Panc1 (cell line): Measurements from ENCODE around the gene FGF19. TPM values are rescaled to one million over a fixed set of nuclear protein-coding genes. Genes with fewer than 3 reads are reported as not detected.

Experiments
- ATAC-seq: fragments of 200-7000 bp; cut with Tn5 transposase; 2 replicates; pipeline ENCODE4 v1.9.1; 2020; ENCODE audit warnings: mild to moderate bottlenecking, moderate library complexity
- BruUV-seq: library from RNA; stranded (reverse); fragments of 400-500 nt; replicated peaks from 2 replicates; lab custom pipeline; 2021; lab: Mats Ljungman, UMichigan
- CTCF ChIA-PET: fragments of 300-600 bp; sonication (Branson Sonifier 250); formaldehyde crosslinking; loops from one replicate; lab custom pipeline; 2022; ENCODE audit warnings: antibody characterized with exemption; lab: Charles Lee
- POLR2A ChIA-PET: fragments of 300-600 bp; sonication (Branson Sonifier 250); formaldehyde crosslinking; loops from one replicate; lab custom pipeline; 2022; ENCODE audit warnings: antibody characterized with exemption; lab: Charles Lee
- DNase-seq: peaks from one replicate; pipeline ENCODE4 v3.0.0-alpha.2; 2010; ENCODE audit warnings: low read depth, low spot score
- H3K27ac ChIP-seq: 2 replicates; pipeline ENCODE4 v1.5.1; 2011; ENCODE audit warnings: mild to moderate bottlenecking, low read length, inconsistent platforms
- H3K27me3 ChIP-seq: fragments of 200-500 bp; sonication (Bioruptor generic); 2 replicates; pipeline ENCODE4 v1.6.0; 2014; ENCODE audit warnings: low read length, inconsistent platforms; ENCODE audit not compliant: control insufficient read depth, insufficient read depth
- H3K36me3 ChIP-seq: fragments of 200-500 bp; sonication (Bioruptor generic); 2 replicates; pipeline ENCODE4 v1.5.1; 2014; ENCODE audit warnings: inconsistent platforms, mild to moderate bottlenecking, low read length, moderate library complexity; ENCODE audit not compliant: control insufficient read depth, insufficient read depth
- H3K4me1 ChIP-seq: 2 replicates; pipeline ENCODE4 v1.5.1; 2011; ENCODE audit warnings: inconsistent platforms, mild to moderate bottlenecking, low read length, moderate library complexity; ENCODE audit not compliant: control insufficient read depth, insufficient read depth
- H3K4me3 ChIP-seq, 2 experiments: 2 replicates each; pipeline ENCODE4 v1.5.1; 2011 to 2012; ENCODE audit warnings: low read depth in 2 of 2, low read length in 2 of 2, mild to moderate bottlenecking in 2 of 2, inconsistent platforms in 1 of 2, moderate library complexity in 1 of 2
- H3K9me3 ChIP-seq: fragments of 200-500 bp; sonication (Bioruptor generic); 2 replicates; pipeline ENCODE4 v1.5.1; 2014; ENCODE audit warnings: low read depth, mild to moderate bottlenecking, inconsistent platforms, low read length, moderate library complexity; ENCODE audit not compliant: control insufficient read depth, insufficient read depth
- POLR2AphosphoS5 ChIP-seq: IDR thresholded peaks from 2 replicates; pipeline ENCODE4 v1.6.1; 2012; ENCODE audit warnings: mild to moderate bottlenecking, low read depth, low read length, moderate library complexity
- SIN3A ChIP-seq: IDR thresholded peaks from 2 replicates; pipeline ENCODE4 v1.6.1; 2012; ENCODE audit warnings: low read depth, mild to moderate bottlenecking, low read length, moderate library complexity, borderline replicate concordance; ENCODE audit not compliant: insufficient read depth
- TCF7L2 ChIP-seq: IDR thresholded peaks from 2 replicates; pipeline ENCODE4 v1.6.1; 2011; ENCODE audit warnings: mild to moderate bottlenecking, low read depth, low read length, inconsistent platforms
- in situ Hi-C: cut with HindIII; loops from 2 replicates; pipeline ENCODE4 v1.10.0; 2016; ENCODE audit warnings: low sequenced_read_pairs, low pct_unique_long_range_greater_than_20kb
- intact Hi-C: fragments of 100-400 bp; cut with micrococcal nuclease; formaldehyde crosslinking; loops from one replicate; pipeline ENCODE4 v1.10.0; 2022; ENCODE audit not compliant: unreplicated experiment
- total RNA-seq: library from RNA; stranded (reverse); gene quantifications from one replicate; pipeline ENCODE4 v1.2.1, GENCODE V29; 2021; ENCODE audit not compliant: unreplicated experiment
- TF ChIP-seq, protein P1 (sequence below): fragments of 450-650 bp; IDR thresholded peaks from 2 replicates; pipeline ENCODE4 v1.5.1; 2017; ENCODE audit warnings: mild to moderate bottlenecking
- TF ChIP-seq, protein P2 (sequence below), 2 experiments: IDR thresholded peaks; 2 replicates each; pipeline ENCODE4 v1.6.1; 2011 to 2012; ENCODE audit warnings: low read depth in 2 of 2, control low read depth in 1 of 2, low read length in 1 of 2, mild to moderate bottlenecking in 1 of 2, moderate library complexity in 1 of 2; ENCODE audit not compliant: insufficient read depth in 1 of 2

FGF19 gene
- total RNA-seq, 1 experiment from 2014 or later: not detected

DNA sequence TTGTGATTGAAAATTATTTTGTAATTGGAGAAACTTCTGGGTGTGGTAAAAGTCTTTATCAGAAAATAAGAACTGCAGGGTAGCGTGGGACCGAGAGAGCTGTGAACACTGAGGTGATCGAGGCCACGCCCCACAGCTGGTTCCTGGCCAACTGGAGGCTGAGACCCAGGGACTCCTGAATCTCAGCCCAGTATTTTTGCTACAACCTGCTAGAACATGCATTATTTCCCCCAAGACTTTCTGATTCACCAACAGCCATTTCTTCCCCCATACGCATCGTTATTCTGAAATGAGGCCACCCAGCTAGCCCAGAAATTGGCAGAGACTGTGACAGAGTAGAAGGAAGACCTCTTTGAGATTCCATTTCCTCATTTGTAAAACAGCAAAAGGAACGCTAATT is 3.4 kb upstream of the FGF19 start:
- in situ Hi-C loops (no loop called here), intact Hi-C loops (no loop called here)
- ChIA-PET CTCF (no interaction called here), POLR2A (no interaction called here)
- ATAC-seq (no peak), DNase-seq (no peak)
- peaks cover 3% of the 10 kb centered on the region; the same call in 1 of the 2 replicates for H3K27me3 ChIP-seq
- BruUV-seq: no TSS peak
- H3K4me3 ChIP-seq: no peak overlapping the region
- H3K9me3 ChIP-seq: no peaks in the 10 kb centered on the region
- H3K27ac ChIP-seq: no peak overlapping the region
- TF ChIP-seq TCF7L2: no peak
- TF ChIP-seq, protein P1, sequence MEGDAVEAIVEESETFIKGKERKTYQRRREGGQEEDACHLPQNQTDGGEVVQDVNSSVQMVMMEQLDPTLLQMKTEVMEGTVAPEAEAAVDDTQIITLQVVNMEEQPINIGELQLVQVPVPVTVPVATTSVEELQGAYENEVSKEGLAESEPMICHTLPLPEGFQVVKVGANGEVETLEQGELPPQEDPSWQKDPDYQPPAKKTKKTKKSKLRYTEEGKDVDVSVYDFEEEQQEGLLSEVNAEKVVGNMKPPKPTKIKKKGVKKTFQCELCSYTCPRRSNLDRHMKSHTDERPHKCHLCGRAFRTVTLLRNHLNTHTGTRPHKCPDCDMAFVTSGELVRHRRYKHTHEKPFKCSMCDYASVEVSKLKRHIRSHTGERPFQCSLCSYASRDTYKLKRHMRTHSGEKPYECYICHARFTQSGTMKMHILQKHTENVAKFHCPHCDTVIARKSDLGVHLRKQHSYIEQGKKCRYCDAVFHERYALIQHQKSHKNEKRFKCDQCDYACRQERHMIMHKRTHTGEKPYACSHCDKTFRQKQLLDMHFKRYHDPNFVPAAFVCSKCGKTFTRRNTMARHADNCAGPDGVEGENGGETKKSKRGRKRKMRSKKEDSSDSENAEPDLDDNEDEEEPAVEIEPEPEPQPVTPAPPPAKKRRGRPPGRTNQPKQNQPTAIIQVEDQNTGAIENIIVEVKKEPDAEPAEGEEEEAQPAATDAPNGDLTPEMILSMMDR: no peak
- no peaks in the 10 kb centered on the region for H3K4me1 ChIP-seq
- H3K36me3 ChIP-seq: no peaks in the 10 kb centered on the region

DNA sequence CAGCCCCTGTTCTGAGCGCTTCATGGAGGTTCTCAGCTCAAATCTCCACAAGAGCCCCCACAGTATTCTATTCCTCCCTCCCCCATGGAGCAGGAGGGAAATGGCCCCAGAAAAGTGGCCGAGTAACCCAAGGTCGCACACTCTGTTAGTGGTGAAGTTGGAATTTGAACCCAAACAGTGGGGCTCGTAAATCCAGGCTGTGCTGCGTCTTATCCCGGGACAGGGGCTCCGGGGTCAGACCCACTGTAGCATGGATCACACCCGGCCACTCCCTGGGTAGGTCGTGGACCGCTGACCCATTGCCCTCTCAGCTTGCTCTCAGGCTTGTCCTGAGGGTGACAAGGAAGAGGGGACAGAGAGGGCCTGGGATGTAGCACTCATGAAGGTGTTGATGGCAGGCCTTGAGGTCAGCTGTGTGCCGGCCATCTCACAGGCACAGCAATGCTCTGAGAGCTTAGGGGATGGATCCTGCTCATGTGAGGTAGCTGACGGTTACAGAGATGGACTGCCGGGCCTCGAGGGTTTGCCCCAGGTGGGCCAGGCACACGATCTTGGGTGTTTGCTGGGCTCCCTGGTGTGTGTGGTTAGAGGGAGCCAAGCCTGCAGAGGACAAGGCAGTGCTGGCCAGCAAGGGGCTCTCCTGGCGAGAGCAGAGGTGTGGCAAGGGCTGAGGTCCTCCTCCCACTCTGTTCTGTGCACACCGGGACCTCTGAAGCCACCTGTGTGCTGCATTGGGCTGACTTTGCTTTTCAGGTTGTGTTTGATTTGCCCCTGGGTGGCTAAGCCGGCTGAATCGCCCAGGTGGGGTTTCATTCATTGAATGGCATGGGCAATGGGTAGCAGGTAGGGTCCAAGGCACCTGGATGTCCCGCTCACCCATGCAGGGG is 2.3 kb upstream of the FGF19 start:
- ATAC-seq: 0 out of 2 replicates have a peak, but pooled peaks have one; percentile 23
- TF ChIP-seq, protein P2, sequence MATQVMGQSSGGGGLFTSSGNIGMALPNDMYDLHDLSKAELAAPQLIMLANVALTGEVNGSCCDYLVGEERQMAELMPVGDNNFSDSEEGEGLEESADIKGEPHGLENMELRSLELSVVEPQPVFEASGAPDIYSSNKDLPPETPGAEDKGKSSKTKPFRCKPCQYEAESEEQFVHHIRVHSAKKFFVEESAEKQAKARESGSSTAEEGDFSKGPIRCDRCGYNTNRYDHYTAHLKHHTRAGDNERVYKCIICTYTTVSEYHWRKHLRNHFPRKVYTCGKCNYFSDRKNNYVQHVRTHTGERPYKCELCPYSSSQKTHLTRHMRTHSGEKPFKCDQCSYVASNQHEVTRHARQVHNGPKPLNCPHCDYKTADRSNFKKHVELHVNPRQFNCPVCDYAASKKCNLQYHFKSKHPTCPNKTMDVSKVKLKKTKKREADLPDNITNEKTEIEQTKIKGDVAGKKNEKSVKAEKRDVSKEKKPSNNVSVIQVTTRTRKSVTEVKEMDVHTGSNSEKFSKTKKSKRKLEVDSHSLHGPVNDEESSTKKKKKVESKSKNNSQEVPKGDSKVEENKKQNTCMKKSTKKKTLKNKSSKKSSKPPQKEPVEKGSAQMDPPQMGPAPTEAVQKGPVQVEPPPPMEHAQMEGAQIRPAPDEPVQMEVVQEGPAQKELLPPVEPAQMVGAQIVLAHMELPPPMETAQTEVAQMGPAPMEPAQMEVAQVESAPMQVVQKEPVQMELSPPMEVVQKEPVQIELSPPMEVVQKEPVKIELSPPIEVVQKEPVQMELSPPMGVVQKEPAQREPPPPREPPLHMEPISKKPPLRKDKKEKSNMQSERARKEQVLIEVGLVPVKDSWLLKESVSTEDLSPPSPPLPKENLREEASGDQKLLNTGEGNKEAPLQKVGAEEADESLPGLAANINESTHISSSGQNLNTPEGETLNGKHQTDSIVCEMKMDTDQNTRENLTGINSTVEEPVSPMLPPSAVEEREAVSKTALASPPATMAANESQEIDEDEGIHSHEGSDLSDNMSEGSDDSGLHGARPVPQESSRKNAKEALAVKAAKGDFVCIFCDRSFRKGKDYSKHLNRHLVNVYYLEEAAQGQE (IDR thresholded peaks at IDR 0.05; ENCODE audit: insufficient read depth in 1 of 2, low read depth in 2 of 2, low read length in 1 of 2): no peak
- TF ChIP-seq POLR2AphosphoS5 (no peak), TCF7L2 (no peak), SIN3A (no peak)
- TF ChIP-seq, protein P1: no peak
- no peaks in the 10 kb centered on the region for H3K36me3 ChIP-seq
- POLR2A ChIA-PET: no interaction called here
- H3K4me3 ChIP-seq: no peak overlapping the region
- peaks cover 3% of the 10 kb centered on the region; the same call in 1 of the 2 replicates for H3K27me3 ChIP-seq
- no peaks in the 10 kb centered on the region for H3K9me3 ChIP-seq
- DNase-seq: no peak
- intact Hi-C loops (no loop called here), in situ Hi-C loops (no loop called here)
- H3K27ac ChIP-seq: no peak overlapping the region
- CTCF ChIA-PET: no interaction called here
- no peaks in the 10 kb centered on the region for H3K4me1 ChIP-seq
- no TSS peak for BruUV-seq
